SK-N-SH (cell line): ENCODE results near the gene EIF5A2.

Source experiments
- CTCF ChIP-seq: fragments of 200-600 bp; sonication (generic); IDR thresholded peaks from 2 replicates; pipeline ENCODE4 v1.6.1; 2017; ENCODE audit warnings: antibody characterized with exemption, mild to moderate bottlenecking, moderate library complexity
- FOXM1 ChIP-seq: IDR thresholded peaks from 2 replicates; pipeline ENCODE4 v1.4.0; 2012; ENCODE audit warnings: low read depth, mild to moderate bottlenecking
- MAX ChIP-seq: IDR thresholded peaks from 2 replicates; pipeline ENCODE4 v1.4.0; 2012; ENCODE audit warnings: low read depth
- NFIC ChIP-seq: IDR thresholded peaks from 2 replicates; pipeline ENCODE4 v1.4.0; 2012; ENCODE audit warnings: borderline replicate concordance
- POLR2AphosphoS5 ChIP-seq: IDR thresholded peaks from 2 replicates; pipeline ENCODE4 v1.6.1; 2012; ENCODE audit warnings: low read depth, low read length
- RFX5 ChIP-seq: IDR thresholded peaks from 2 replicates; pipeline ENCODE4 v1.6.1; 2012; ENCODE audit warnings: mild to moderate bottlenecking, improper control_type of control experiment, low read length
- TEAD4 ChIP-seq: IDR thresholded peaks from 2 replicates; pipeline ENCODE4 v1.4.0; 2012; ENCODE audit warnings: mild to moderate bottlenecking, borderline replicate concordance; ENCODE audit not compliant: insufficient read depth

GRCh38 chr3:170876537-170876936, 31.9 kb downstream of the EIF5A2 start:
- TF ChIP-seq CTCF (no peak), FOXM1 (no peak), NFIC (no peak), RFX5 (no peak), MAX (no peak), TEAD4 (no peak), POLR2AphosphoS5 (no peak)
